GF-D8 (cell line): Measurements from ENCODE around the gene P2RY11.
A peak's percentile ranks its signal among the peaks of the same experiment; 100 is the strongest.

Source experiments
- DNase-seq: peaks from one replicate; lab custom pipeline; 2025; lab: John Stamatoyannopoulos, UW

P2RY11 gene, protein sequence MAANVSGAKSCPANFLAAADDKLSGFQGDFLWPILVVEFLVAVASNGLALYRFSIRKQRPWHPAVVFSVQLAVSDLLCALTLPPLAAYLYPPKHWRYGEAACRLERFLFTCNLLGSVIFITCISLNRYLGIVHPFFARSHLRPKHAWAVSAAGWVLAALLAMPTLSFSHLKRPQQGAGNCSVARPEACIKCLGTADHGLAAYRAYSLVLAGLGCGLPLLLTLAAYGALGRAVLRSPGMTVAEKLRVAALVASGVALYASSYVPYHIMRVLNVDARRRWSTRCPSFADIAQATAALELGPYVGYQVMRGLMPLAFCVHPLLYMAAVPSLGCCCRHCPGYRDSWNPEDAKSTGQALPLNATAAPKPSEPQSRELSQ

DNA sequence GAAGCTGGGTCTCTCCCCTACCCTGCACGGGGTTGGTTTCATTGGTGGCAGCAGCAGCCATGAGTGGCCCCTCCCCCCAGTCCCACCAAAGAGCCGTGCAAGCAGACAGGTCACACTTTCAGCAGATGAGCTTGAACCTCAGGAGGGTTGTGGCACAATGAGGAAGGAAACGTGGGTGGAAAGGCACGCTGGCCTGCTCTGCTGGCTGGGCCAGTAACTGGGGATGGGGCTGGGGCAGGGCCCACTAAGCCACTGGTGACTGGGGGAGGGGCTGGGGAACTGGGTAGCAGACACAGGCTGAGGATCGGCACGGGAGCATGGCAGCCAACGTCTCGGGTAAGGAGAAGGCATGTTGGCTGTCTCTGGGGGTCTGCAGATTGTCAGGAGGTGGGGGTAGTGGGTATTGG, at the start of gene P2RY11:
Gene P2RY11 (plus strand): TSS at position 289 of the 407 bp plus-strand sequence. CDS start 29 bp downstream, at position 318.
- DNase-seq = peak; percentile 90

DNA sequence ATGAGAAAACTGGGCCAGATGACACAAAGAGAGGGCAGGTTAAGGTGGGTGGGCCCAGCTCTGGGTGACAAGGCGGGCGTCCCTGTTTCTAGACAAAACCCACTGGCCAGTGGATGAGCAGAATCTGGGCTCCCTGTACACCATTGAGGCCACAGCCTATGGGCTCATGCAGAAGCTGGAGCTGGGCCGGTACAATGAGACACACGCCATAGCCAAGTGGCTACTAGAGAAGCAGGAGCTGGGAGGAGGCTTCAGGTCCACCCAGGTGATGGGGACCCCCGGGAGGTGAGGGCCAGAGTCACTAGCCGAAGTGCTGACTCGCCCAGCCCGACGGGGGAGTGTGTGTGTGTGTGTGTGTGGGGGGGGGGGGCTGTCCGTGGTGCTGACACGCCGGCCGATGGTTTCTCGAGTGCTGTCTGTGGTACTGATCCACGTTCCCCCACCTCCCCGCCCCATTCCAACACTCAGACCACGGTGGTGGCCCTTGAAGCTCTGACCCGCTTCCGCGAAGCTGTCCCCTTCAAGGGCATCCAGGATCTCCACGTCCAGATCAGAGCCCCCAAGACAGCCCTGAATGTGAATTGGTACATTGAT, 49.7 kb upstream of the P2RY11 start:
- DNase-seq = no peak

DNA sequence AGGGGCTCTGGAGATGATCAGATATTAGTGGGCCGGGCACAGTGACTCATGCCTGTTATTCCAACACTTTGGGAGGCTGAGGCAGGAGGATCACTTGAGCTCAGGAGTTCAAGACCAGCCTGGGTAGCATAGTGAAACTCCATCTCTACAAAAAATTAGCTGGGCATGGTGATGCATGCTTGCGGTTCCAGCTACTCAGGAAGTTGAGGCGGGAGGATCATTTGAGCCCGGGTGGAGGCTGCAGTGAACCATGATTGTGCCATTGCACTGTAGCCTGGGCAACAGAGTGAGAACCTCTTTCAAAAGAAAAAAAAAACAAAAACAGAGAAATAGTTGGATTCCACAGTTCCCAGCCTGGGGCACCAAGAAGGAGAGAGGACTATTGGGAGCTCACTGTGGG, 43.3 kb upstream of the P2RY11 start:
- DNase-seq = no peak

DNA sequence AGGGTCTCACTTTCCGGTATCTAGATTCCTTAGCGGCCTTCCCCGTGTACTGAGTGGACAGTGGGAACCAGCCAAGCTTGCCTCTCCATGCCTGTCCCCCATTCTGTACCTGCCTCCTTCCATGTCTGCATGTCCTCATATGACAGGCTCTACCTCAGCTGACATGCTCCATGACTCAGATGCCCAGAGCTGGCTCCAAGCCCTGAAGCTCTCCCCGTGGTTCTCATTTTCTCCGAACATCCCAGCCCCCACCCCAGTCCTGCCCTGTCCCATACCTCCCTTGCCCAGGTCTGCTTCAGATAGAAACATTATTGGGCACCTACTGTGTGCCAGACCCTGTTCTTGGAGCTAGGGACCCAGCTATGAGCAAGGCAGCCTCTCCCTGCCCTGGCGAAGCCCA, 42.4 kb upstream of the P2RY11 start:
- DNase-seq = no peak

DNA sequence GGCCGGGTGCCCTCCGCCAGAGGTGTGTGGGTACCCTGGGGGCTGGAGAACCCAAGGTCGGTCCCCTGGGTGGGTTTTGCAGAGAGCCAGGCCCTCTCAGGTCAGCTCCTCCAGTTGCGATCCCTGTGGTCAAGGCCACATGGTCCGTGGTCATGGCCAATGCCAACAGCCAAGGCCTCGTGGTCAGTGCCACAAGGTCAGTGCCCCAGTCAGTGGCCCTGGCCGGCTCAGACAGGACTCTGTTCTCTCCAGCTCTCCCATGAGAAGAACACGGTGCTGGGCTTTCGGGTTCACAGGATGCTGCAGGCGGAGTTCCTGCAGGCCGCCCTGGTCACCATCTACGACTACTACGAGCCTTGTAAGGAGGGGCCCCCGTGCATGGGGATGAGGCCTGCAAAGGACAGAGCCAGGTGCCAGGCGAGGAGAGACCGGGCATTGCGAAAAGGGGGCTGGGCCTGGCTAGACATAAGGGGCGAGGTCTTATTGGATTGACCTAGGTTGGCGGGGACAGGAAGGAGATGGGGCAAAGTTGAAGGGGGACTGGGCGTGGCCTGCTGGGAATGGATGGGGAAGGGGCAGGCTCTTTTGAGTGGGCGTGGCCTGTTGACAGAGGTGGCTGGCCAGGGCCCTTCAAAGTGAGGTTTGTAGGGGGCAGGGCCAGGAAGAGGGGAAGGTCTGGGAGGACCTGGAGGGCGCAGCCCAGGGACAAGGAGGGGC, 40.6 kb upstream of the P2RY11 start:
- no peak for DNase-seq

DNA sequence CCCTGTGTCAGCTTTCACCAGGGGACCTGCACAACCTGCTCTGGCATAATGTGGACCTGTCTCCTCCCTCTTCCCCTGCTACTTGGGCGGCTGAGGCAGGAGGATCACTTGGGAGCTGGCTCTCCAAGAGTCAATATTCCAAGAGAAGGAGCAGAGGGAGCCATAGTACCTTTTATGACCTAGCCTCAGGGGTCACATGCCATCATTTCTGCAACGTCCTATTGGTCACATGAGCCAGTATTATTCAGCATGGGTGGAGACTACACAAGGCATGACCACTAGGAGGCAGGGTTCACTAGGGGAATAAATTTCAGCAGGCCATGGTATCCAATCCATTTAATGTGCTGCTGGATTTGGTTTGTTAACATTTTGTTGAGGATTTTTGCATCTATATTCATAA, 37.3 kb upstream of the P2RY11 start:
- peak; percentile 11 for DNase-seq

DNA sequence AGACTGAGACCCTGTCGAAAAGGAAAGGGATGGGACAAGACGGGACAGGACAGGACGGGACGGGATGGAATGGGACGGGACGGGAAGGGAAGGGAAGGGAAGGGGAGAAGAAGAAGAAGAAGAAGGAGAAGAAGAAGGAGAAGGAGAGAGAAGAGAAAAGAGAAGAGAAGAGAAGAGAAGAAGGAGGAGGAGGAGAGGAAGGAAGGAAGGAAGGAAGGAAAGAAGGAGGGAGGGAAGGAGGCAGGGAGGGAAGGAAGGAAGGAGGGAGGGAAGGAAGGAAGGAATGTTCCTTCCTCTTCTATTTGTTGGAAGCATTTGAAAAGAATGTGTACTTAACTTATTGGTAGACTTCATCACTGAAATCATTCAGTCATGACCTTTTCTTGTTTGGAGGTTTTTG, 35.0 kb upstream of the P2RY11 start:
- no peak for DNase-seq

DNA sequence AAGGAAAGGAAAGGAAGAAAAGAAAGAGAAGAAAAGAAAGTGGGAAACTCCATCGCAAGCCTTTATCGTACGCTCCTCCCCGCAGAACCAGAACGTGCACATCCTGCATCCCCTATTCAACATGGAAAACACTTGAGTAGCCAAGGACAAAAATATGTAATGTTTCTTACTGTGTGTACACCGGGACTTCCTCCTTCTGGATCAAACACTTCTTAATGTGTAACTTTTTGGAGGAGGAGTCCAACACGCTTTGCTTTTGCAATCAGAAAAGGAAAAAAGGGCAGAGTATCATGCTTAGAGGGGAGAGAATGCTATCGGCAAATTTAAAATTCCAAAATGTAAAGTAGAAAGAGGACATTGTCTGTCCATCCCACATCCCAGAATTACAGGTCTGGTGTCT, 33.2 kb upstream of the P2RY11 start:
- DNase-seq = no peak

DNA sequence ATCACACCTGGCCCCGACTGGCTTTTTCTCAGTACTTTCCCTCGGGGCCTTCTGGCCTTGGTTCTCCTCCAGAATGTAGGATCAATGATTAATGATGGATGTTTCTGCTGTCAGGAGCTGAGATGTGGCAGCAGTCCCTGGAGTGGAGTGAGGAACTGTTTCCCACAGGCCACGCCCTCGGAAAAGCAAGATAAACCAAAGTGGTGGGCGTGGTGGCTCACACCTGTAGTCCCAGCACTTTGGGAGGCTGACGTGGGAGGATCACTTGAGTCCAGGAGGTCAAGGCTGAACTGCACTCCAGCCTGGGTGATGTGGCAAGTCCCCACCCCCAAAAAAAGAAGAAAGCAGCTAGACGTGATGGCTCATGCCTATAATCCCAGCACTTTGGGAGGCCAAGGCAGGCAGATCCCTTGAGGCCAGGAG, 32.5 kb upstream of the P2RY11 start:
- DNase-seq = no peak

DNA sequence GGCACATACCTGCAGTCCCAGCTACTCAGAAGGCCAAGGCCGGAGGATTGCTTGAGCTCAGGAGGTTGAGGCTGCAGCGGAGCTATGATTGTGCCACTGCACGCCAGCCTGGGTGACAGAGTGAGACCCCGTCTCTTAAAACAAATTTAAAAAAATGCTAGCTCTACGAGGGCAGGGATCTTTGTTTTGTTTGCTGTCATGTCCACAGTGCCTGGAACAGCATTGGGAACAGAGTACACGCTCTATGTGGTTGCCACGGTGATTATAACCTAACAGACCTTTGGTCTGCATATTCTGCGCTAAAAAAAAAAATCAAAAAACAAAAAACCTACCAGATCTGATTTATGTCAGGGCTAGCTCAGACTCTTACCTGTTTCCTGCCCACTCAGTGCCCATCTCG, 27.6 kb upstream of the P2RY11 start:
- no peak for DNase-seq

DNA sequence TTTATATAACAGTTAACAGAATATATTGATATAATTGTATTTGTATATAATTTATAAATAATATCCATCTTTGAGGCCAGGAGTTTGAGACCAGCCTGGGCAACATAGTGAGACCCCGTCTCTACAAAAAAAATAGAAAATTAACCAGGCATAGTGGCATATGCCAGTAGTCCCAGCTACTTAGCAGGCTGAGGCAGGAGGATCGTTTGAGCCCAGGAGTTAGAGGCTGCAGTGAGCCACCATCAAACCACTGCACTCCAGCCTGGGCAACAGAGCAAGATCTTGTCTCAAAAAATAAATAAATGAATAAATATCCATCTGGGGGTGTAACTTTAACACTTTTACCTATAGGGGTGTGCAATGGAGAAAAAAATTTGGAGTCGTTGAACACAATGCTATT, 26.7 kb upstream of the P2RY11 start:
- DNase-seq = no peak

DNA sequence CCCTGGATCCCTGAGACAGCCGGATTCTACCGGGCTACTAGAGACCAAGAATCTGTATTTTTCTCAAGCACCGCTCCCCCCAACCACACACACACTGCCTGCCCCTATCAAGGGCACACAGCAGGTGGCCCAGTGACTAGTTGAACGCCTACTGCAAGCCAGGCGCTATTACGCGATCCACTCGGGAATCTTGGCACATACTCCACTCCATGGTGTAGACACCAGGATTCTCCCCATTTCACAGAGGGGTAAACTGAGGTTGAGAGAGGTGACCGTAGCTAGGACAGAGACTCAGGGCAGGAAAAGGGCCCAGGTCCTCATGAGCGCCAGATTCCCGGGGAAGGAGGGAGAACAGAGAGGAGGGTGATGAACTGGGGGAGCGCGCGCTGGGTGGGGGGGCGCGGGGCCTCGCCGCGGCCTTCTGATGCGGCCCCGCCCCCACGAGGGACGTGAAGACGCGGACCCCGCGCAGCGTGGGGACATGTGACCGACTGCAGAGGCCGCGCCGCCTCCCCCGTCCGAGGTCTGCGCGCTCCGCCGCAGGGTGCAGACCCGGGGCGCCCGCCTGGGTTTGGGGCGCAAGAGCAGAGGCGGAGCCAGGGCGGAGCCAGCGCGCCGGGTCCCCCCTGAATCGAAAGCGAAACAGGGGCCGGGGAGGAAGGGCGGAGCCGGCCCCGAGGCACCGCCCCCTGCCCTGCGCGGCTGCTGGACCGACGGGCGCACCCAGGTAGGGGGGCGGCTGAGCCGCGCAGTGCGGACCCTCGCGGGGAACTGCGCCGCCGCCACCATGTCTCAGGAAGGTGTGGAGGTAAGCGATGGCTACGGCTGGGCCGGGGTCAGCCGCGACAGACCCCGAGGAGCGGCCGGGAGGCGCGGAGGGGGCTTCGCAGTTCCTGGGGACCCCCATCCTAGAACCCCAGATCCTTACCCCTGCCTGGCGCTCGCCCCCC, 25.6 kb upstream of the P2RY11 start, which contains the start of gene SHFL:
Gene SHFL (plus strand): TSS at position 677 of the 950 bp plus-strand sequence. CDS start 111 bp downstream, at position 788.
- no peak for DNase-seq

DNA sequence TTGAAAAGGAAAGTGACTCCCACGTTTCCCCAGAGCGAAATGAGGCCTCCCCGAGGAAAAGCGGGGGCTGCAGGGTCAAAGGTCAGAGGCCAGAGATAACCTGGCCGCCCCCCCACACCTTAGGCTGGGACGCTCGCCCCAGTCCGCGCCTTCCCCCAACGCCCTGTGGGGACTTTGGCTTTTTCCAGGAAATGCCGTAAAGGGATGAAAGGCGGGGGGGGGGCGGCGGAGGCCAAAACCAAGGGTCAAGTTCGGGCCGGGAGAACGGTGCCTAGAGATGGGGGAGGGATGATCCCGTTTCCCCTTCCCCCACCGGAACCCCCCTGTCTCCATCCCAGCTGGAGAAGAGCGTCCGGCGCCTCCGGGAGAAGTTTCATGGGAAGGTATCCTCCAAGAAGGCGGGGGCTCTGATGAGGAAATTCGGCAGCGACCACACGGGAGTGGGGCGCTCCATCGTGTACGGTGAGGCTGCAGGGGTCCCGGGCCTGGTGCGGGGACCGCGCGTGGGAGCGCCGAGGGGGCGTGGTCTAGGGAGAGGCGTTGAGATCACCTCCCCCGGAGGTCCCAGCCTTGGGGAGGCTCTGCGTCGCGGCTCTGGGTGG, 24.8 kb upstream of the P2RY11 start:
- DNase-seq = no peak

DNA sequence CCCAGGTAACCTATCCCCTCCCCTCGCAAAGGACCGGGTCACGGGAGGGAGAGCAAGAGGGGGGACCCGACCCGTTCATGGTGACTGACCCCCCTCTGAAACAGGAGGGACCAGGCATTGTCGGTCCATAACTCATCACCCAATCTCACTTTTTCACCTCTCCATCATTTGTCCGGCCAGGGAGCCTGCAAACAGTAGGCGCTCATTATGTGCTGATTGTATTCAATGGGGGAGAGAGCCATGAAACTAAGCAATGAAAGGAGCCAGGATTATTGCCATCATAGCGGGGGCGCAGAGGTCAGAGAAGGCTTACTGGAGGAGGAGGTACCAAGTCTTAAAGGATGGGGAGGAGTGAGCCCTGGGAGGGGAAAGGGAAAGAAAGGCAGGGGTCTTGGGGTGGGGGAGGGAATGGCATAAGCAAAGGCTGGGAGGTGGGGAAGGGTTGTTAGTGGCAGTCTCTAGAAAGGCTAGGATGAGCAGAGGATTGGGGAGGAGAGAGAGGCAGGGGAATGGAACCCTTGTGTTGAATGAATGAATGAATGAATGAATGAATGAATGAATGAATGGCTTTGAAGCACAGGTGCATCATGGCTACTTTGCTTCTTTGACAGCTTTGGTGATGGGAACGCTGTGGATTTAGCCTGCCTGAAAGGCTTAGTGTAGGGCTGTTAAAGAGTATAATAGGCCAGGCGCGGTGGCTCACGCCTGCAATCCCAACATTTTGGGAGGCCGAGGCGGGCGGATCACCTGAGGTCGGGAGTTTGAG, 24.0 kb upstream of the P2RY11 start:
- DNase-seq = no peak

DNA sequence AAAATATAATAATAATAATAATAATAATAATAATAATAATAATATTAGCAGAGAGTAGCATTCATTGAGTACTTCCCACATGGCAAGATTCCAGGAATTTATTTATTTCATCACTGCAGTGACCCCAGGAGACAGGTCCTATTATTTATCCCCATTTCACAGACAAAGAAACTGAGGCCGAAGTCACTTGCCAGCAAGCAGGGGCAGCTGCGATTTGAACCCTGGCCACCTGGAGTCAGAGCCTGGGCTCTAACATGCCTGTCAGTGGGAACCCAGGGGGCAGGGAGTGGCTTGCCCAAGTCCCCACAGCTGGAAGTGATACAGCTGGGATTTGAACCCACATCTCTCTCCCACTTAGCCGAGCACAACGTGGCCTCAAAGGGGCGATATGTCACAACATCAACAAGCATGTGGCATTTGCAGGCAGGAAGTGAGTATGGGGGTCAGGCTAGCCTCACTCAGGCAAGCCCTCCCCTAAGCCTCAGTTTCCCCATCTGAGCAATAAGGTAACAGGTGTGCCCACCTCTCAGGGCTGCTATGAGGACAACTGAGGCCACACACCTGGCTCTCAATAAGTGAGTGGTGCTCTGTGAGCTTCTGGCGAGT, 22.4 kb upstream of the P2RY11 start:
- no peak for DNase-seq

DNA sequence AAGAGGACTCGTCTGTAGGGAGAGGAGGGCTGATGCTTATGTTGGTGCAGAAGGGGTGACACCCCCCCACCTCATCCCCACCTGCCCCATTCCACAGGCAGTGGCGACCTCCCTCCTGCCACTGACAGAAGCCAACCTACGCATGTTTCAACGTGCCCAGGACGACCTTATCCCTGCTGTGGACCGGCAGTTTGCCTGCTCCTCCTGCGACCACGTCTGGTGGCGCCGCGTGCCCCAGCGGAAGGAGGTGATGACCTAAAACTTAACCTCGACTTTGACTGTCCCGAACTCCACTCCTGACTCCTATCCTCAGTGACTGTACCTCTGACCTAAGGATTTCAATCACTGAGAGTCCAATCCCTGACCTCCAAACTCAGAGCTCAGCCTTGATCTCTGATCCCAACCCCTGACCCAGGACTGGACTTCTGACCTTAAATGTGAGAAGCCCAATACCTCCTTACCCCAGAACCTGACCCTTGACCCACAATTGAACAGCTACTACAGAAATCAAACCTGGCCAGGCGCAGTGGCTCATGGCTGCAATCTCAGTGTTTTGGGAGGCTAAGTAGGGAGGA, 21.6 kb upstream of the P2RY11 start:
- no peak for DNase-seq

DNA sequence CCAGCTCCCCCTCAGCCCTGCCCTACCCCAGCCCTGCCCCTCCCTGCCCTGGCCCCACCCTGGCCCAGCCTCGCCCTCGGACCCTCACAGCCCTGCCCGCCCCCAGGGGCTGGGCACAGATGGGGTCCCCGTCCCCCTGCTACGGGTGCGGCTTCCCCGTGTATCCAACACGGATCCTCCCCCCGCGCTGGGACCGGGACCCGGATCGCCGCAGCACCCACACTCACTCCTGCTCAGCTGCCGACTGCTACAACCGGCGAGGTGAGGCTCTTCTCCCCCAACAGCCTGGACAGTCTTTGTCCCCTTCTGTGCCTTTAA, 20.2 kb upstream of the P2RY11 start:
- DNase-seq = no peak

DNA sequence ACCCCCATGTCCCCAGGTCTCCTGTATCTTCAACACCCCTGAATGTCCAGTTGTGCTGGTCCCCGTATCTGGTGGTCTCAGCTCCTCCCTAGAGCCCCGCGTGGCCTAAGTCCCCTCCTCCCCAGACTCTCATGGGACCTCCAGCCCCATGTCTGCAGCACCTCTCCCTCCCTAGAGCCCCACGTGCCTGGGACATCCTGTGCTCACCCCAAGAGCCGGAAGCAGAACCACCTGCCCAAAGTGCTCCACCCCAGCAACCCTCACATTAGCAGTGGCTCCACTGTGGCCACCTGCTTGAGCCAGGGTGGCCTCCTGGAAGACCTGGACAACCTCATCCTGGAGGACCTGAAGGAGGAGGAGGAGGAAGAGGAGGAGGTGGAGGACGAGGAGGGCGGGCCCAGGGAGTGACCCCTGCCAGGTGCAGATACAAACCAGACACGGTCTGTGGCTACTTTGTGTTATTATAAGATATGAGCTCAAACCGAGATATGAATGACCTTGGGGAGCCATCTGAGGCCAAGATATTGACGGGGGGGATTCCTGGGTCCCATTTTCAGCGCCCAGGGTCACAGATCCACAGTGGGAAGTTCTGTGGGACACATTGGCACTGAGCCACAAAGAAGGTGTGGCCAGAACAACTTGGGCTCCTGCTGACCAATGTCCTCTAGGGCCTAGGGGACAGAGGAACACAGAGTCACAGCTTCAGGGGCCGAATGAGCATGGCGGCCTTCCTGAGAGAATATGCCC, 19.4 kb upstream of the P2RY11 start:
- DNase-seq = no peak

DNA sequence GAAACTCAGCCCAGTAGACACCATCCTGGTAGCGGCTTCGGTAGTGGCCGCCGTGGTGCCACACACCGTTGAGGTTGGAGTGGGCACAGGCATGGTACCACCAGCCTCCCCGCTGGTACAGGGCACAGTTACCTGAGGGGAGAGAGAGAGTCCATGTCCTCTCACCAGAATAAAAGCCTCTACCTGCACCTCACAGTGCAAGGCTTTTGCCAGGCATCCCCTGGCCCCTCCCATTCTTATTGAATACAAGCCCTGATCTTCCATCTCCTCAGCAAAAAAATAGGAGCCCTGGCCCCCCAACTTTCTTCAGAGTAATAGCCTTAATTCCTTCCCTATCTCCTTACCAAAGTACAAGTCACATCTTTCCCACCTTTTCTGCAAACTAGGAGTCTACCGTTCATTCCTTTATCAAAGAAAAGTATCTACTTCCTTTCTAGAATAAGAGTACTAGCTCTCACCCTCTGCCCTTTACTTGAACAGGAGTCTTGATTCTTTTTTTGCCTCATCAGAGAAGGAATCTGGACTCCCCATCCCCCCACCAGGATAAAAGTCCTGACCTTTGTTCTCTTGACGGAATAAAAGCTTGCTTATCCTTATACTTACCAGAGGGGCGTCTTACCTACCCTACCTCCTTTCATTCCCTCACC, 18.7 kb upstream of the P2RY11 start:
- no peak for DNase-seq
